ENCODE data around the gene ALDH7A1. TPM values are rescaled to one million over a fixed set of nuclear protein-coding genes. Genes with fewer than 3 reads are reported as not detected.
A peak's percentile ranks its signal among the peaks of the same experiment; 100 is the strongest.
"Not testable (repeated sequence)": the region's sequence is repeated elsewhere in the genome, so short reads cannot be mapped to it uniquely, and the experiment has no call there.

Gene ALDH7A1
- total and polyA plus RNA-seq, 8 donors = 15.9 to 28.7 (median 22.7) TPM

DNA sequence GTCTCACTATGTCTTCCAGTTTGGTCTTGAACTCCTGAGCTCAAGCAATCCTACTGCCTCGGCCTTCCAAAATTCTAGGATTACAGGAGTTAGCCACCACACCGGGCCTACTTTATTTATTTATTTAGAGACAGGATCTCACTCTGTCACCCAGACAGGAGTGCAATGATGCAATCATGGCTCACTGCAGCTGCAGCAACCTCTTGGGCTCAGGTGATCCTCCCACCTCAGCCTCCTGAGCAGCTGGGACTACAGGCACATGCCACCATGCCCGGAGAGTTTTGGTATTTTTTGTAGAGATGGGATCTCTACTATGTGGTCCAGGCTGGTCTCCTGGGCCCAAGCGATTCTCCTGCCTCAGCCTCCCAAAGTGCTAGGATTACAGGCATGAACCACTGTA is 38.5 kb upstream of the ALDH7A1 start:
- Histone ChIP-seq H3K27me3 (no peaks in the 10 kb centered on the region), H3K9me3 (no peaks in the 10 kb centered on the region), H3K4me3 (no peak overlapping the region), H3K36me3 (no peaks in the 10 kb centered on the region), H3K4me1 (no peaks in the 10 kb centered on the region), H3K27ac (no peak overlapping the region)
- ATAC-seq = no peak
- DNase-seq = no peak
- FAIRE-seq = no peak
- intact Hi-C loops (cut with DNase I) = no loop called here
- TF ChIP-seq, protein P1, sequence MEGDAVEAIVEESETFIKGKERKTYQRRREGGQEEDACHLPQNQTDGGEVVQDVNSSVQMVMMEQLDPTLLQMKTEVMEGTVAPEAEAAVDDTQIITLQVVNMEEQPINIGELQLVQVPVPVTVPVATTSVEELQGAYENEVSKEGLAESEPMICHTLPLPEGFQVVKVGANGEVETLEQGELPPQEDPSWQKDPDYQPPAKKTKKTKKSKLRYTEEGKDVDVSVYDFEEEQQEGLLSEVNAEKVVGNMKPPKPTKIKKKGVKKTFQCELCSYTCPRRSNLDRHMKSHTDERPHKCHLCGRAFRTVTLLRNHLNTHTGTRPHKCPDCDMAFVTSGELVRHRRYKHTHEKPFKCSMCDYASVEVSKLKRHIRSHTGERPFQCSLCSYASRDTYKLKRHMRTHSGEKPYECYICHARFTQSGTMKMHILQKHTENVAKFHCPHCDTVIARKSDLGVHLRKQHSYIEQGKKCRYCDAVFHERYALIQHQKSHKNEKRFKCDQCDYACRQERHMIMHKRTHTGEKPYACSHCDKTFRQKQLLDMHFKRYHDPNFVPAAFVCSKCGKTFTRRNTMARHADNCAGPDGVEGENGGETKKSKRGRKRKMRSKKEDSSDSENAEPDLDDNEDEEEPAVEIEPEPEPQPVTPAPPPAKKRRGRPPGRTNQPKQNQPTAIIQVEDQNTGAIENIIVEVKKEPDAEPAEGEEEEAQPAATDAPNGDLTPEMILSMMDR (IDR thresholded peaks at IDR 0.05) = no peak
- 75 to 91% methylated on average over 4 of the region's 4 CpGs for WGBS, 2 donors

DNA sequence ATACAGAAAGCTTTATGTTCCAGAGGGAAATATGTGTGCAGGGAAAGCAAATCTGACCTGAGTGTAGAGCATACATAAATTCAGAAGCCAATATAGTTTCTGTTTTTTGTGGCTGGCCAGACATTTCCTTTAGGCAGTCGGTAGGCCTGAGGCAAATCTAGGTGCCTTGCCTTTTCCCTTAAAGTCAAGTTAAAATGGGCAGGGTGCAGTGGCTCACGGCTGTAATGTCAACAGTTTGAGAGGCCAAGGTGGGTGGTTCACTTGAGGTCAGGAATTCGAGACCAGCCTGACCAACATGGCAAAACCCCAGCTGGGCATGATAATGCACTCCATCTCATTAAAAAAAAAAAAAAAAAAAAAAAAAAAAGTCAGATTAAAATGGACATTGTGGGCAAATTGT is 36.9 kb upstream of the ALDH7A1 start:
- H3K4me3 ChIP-seq = no peak overlapping the region
- 54 to 64% methylated on average over 3 of the region's 3 CpGs for WGBS, 2 donors
- DNase-seq (no peak), ATAC-seq (no peak), FAIRE-seq (no peak)
- no peaks in the 10 kb centered on the region for H3K36me3 ChIP-seq
- no peak overlapping the region for H3K27ac ChIP-seq
- no peaks in the 10 kb centered on the region for H3K27me3 ChIP-seq
- H3K9me3 ChIP-seq = no peaks in the 10 kb centered on the region
- TF ChIP-seq, protein P1 (IDR thresholded peaks at IDR 0.05) = no peak
- no peaks in the 10 kb centered on the region for H3K4me1 ChIP-seq
- intact Hi-C loops (cut with DNase I) = no loop called here

DNA sequence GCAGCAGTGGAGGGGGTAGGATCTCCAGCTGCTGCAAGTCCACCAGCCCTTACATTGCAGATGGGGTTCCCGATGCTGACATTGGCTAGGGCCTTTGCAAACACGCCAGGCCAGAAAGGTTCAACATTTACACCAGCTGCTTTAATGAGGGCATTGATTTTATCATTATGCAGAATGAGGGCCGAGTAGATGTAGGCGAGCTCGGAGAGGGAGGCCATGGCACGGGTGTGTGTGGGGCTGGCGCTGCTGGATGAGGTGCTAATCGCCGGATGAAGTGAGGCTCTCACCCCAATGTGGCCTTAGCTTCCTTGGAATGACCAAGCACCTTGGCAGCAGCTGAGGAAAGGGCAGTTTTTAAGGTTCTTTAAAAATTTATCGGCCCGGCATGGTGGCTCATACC is 33.1 kb upstream of the ALDH7A1 start:
- H3K4me3 ChIP-seq = no peak overlapping the region
- intact Hi-C loops (cut with DNase I) = no loop called here
- no peak for FAIRE-seq
- peaks cover 0 to 17% (median 0%) of the 10 kb centered on the region in 3 donors for H3K36me3 ChIP-seq
- H3K27me3 ChIP-seq = no peaks in the 10 kb centered on the region
- no peak for DNase-seq
- H3K9me3 ChIP-seq = no peaks in the 10 kb centered on the region
- no peaks in the 10 kb centered on the region for H3K4me1 ChIP-seq
- 75 to 76% methylated on average over 11 of the region's 11 CpGs for WGBS, 2 donors
- no peak overlapping the region for H3K27ac ChIP-seq
- TF ChIP-seq, protein P1 (IDR thresholded peaks at IDR 0.05) = no peak
- no peak for ATAC-seq

DNA sequence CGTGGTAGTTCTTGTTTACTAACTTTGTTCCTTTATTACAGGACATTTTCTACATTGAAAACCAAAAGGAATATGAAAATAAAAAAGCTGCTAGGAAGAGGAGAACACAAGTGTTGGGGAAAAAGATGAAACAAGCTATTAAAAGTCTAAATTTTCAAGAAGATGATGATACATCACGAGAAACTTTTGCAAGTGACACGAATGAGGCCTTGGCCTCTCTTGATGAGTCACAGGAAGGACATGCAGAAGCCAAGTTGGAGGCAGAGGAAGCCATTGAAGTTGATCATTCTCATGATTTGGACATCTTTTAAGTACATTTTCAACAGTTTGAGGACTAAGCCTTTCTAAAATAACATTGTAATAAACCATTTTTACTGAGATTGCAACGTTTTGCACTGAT is 29.5 kb upstream of the ALDH7A1 start:
- no peak for DNase-seq
- 66 to 73% methylated on average over 4 of the region's 4 CpGs for WGBS, 2 donors
- TF ChIP-seq, protein P1 (IDR thresholded peaks at IDR 0.05) = no peak
- Histone ChIP-seq H3K36me3 (peaks cover 0 to 25% (median 8%) of the 10 kb centered on the region in 3 donors), H3K4me1 (no peaks in the 10 kb centered on the region), H3K27me3 (no peaks in the 10 kb centered on the region), H3K4me3 (no peak overlapping the region), H3K9me3 (no peaks in the 10 kb centered on the region), H3K27ac (peak overlapping the region in 1 of 4 donors; percentile 33)
- FAIRE-seq = no peak
- ATAC-seq = no peak
- intact Hi-C loops (cut with DNase I) = no loop called here

DNA sequence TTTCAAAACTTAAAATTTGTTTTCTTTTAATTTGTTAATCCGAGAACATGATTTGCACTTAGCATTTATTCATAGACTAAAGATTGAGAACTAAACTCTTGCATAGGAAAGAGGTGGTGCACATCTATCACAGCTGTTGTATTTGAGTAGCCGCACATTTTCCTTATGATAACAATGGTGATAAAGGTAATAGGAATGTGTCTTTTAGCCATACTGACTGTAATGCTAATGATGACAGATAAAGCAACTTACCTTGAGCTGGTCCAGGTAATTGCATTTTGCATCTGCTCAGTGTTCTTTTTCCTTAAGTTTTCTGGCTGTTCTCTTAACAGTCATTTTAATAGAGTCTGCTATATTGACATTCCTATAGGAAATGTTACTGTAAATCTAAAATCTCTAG is 24.8 kb upstream of the ALDH7A1 start:
- ATAC-seq = no peak
- H3K4me1 ChIP-seq = no peaks in the 10 kb centered on the region
- TF ChIP-seq, protein P1 (IDR thresholded peaks at IDR 0.05) = no peak
- no peak for FAIRE-seq
- no peak overlapping the region for H3K4me3 ChIP-seq
- 77 to 79% methylated on average over 2 of the region's 2 CpGs for WGBS, 2 donors
- DNase-seq = no peak
- no peaks in the 10 kb centered on the region for H3K27me3 ChIP-seq
- H3K9me3 ChIP-seq = no peaks in the 10 kb centered on the region
- H3K27ac ChIP-seq = no peak overlapping the region
- peaks cover 0 to 34% (median 16%) of the 10 kb centered on the region in 3 donors for H3K36me3 ChIP-seq
- intact Hi-C loops (cut with DNase I) = no loop called here

DNA sequence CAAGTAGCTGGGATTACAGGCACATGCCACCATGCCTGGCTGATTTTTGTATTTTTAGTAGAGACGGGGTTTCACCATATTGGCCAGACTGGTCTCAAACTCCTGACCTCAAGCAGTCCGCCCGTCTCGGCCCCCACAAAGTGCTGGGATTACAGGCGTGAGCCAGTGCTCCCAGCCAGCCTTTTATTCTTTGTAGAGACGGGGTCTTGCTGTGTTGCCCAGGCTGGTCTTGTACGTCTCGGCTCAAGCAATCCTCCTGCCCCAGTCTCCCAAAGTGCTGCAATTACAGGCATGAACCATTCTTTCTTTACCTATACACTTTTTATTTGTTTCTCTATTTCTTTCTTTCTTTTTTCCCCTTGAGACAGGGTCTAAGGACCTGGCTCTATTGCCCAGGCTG is 22.6 kb upstream of the ALDH7A1 start:
- peaks cover 0 to 29% (median 16%) of the 10 kb centered on the region in 3 donors for H3K36me3 ChIP-seq
- H3K4me1 ChIP-seq; H3K27me3 ChIP-seq; H3K4me3 ChIP-seq; ATAC-seq; DNase-seq; H3K9me3 ChIP-seq; H3K27ac ChIP-seq; intact Hi-C loops (cut with DNase I); FAIRE-seq: not testable (repeated sequence)
- 96 to 99% methylated on average over 8 of the region's 8 CpGs for WGBS, 2 donors

Data from pancreas (tissue), 10 donors.